Measurements from ENCODE around the gene CCDC157. TPM values are rescaled to one million over a fixed set of nuclear protein-coding genes. Genes with fewer than 3 reads are reported as not detected.

The CCDC157 gene
- total RNA-seq, 1 experiment from 2014 or later, result 4.9 TPM

- no peak for TF ChIP-seq CTCF (IDR thresholded peaks at IDR 0.05; ENCODE audit: insufficient read depth in 1 of 2, low read depth in 1 of 2, low read length in 1 of 2, severe bottlenecking in 1 of 2, unreplicated experiment in 1 of 2)
- peaks cover 2% of the 10 kb centered on the region for H3K4me1 Mint-ChIP-seq (ENCODE audit: low read depth, unreplicated experiment)
- H3K9me3 ChIP-seq, result no peaks in the 10 kb centered on the region
- no peaks in the 10 kb centered on the region for H3K27me3 Mint-ChIP-seq (ENCODE audit: insufficient read depth, unreplicated experiment)
- peaks cover 5% of the 10 kb centered on the region for H3K36me3 Mint-ChIP-seq (ENCODE audit: insufficient read depth, unreplicated experiment)
- no peak overlapping the region for H3K4me3 ChIP-seq (ENCODE audit: low read depth, low read length)
- no peaks in the 10 kb centered on the region for H3K9me3 Mint-ChIP-seq (ENCODE audit: unreplicated experiment)
- CTCF ChIA-PET, result interaction anchor here (0.8 to 1.0 kb wide), 2 partner anchors 18 to 38 kb away, joined by 3 read pairs; no protein-coding TSS in a partner anchor
- intact Hi-C loops (cut with micrococcal nuclease; ENCODE audit: unreplicated experiment), result no loop called here
- no peaks in the 10 kb centered on the region for H3K36me3 ChIP-seq (ENCODE audit: control insufficient read depth, insufficient read depth, low read length)
- no peak overlapping the region for H3K4me3 Mint-ChIP-seq (ENCODE audit: unreplicated experiment)
- H3K4me1 ChIP-seq, result 0 out of 2 replicates have a peak, but pooled peaks cover under 1% of the 10 kb centered on the region
- H3K27me3 ChIP-seq (replicated peaks; ENCODE audit: control insufficient read depth, insufficient read depth, low read length), result no peaks in the 10 kb centered on the region
- no peak for DNase-seq
- no peak overlapping the region for H3K27ac Mint-ChIP-seq (ENCODE audit: unreplicated experiment)
- no TSS peak for BruUV-seq (replicated peaks)
- POLR2A ChIA-PET, result no interaction called here
These were observed 36.0 kb downstream of the CCDC157 start for GRCh38 chr22:30392661-30393321.

- Mint-ChIP-seq H3K27me3 (ENCODE audit: insufficient read depth, unreplicated experiment) (no peaks in the 10 kb centered on the region), H3K4me3 (ENCODE audit: unreplicated experiment) (no peak overlapping the region), H3K4me1 (ENCODE audit: low read depth, unreplicated experiment) (peaks cover 7% of the 10 kb centered on the region), H3K27ac (ENCODE audit: unreplicated experiment) (no peak overlapping the region), H3K36me3 (ENCODE audit: insufficient read depth, unreplicated experiment) (peaks cover 5% of the 10 kb centered on the region), H3K9me3 (ENCODE audit: unreplicated experiment) (no peaks in the 10 kb centered on the region)
- no TSS peak for BruUV-seq (replicated peaks)
- ChIA-PET POLR2A (no interaction called here), CTCF (no interaction called here)
- TF ChIP-seq CTCF (IDR thresholded peaks at IDR 0.05; ENCODE audit: insufficient read depth in 1 of 2, low read depth in 1 of 2, low read length in 1 of 2, severe bottlenecking in 1 of 2, unreplicated experiment in 1 of 2), result no peak
- no peaks in the 10 kb centered on the region for H3K27me3 ChIP-seq (replicated peaks; ENCODE audit: control insufficient read depth, insufficient read depth, low read length)
- peaks cover 6% of the 10 kb centered on the region; the same call in 1 of the 2 replicates for H3K4me1 ChIP-seq
- no peaks in the 10 kb centered on the region for H3K9me3 ChIP-seq
- H3K4me3 ChIP-seq (ENCODE audit: low read depth, low read length), result no peak overlapping the region
- H3K36me3 ChIP-seq (ENCODE audit: control insufficient read depth, insufficient read depth, low read length), result no peaks in the 10 kb centered on the region
- DNase-seq, result no peak
- intact Hi-C loops (cut with micrococcal nuclease; ENCODE audit: unreplicated experiment), result no loop called here
These were observed 36.5 kb downstream of the CCDC157 start for GRCh38 chr22:30393322-30393680.

- H3K27ac Mint-ChIP-seq (ENCODE audit: unreplicated experiment), result no peak overlapping the region
- no TSS peak for BruUV-seq (replicated peaks)
- H3K9me3 Mint-ChIP-seq (ENCODE audit: unreplicated experiment), result no peaks in the 10 kb centered on the region
- DNase-seq, result no peak
- H3K36me3 Mint-ChIP-seq (ENCODE audit: insufficient read depth, unreplicated experiment), result peaks cover 5% of the 10 kb centered on the region
- H3K27me3 Mint-ChIP-seq (ENCODE audit: insufficient read depth, unreplicated experiment), result no peaks in the 10 kb centered on the region
- no peak overlapping the region for H3K4me3 Mint-ChIP-seq (ENCODE audit: unreplicated experiment)
- peaks cover 9% of the 10 kb centered on the region; the same call in 1 of the 2 replicates for H3K4me1 ChIP-seq
- ChIA-PET POLR2A (no interaction called here), CTCF (interaction anchor here (0.7 kb wide), 1 partner anchor 97 kb away, joined by 6 read pairs; no protein-coding TSS in a partner anchor)
- no peaks in the 10 kb centered on the region for H3K9me3 ChIP-seq
- peaks cover 12% of the 10 kb centered on the region for H3K4me1 Mint-ChIP-seq (ENCODE audit: low read depth, unreplicated experiment)
- H3K27me3 ChIP-seq (replicated peaks; ENCODE audit: control insufficient read depth, insufficient read depth, low read length), result no peaks in the 10 kb centered on the region
- intact Hi-C loops (cut with micrococcal nuclease; ENCODE audit: unreplicated experiment), result no loop called here
- no peak overlapping the region for H3K4me3 ChIP-seq (ENCODE audit: low read depth, low read length)
- TF ChIP-seq CTCF (IDR thresholded peaks at IDR 0.05; ENCODE audit: insufficient read depth in 1 of 2, low read depth in 1 of 2, low read length in 1 of 2, severe bottlenecking in 1 of 2, unreplicated experiment in 1 of 2), result no peak
- H3K36me3 ChIP-seq (ENCODE audit: control insufficient read depth, insufficient read depth, low read length), result no peaks in the 10 kb centered on the region
These were observed 37.1 kb downstream of the CCDC157 start for GRCh38 chr22:30393885-30394284.

Measured in Caco-2 (cell line).